NCI-H1417 treated with DMSO at 0.1 percent for 48 hours (cell line): Measurements from ENCODE around the gene ERN2.

Source experiments
- DNase-seq: peaks from one replicate; lab custom pipeline; 2025; lab: John Stamatoyannopoulos, UW

Gene ERN2

GRCh38 chr16:23687034-23687808 lies 25.8 kb downstream of the ERN2 start:
- no peak for DNase-seq

GRCh38 chr16:23683487-23683886 lies 29.5 kb downstream of the ERN2 start:
- DNase-seq = no peak

- no peak for DNase-seq
Observed at GRCh38 chr16:23682181-23682580, 30.8 kb downstream of the ERN2 start.

GRCh38 chr16:23679986-23680336 lies 33.1 kb downstream of the ERN2 start:
- no peak for DNase-seq

- DNase-seq = no peak
Observed at GRCh38 chr16:23679274-23679985, 33.6 kb downstream of the ERN2 start.

- peak; percentile 38 for DNase-seq
Observed at GRCh38 chr16:23678430-23679273, 34.4 kb downstream of the ERN2 start, which contains the start of gene PLK1. Gene PLK1, plus strand, starts transcription at chr16:23678889. Its CDS starts 44 bp downstream, at chr16:23678933.

- DNase-seq = no peak
Observed at GRCh38 chr16:23676924-23677480, 36.0 kb downstream of the ERN2 start.

GRCh38 chr16:23673971-23674614 lies 38.9 kb downstream of the ERN2 start:
- DNase-seq = no peak

GRCh38 chr16:23670137-23670776 lies 42.8 kb downstream of the ERN2 start:
- no peak for DNase-seq

GRCh38 chr16:23668873-23669272 lies 44.1 kb downstream of the ERN2 start:
- DNase-seq = no peak

GRCh38 chr16:23668225-23668624 lies 44.8 kb downstream of the ERN2 start:
- DNase-seq = no peak

- no peak for DNase-seq
Observed at GRCh38 chr16:23667355-23667659, 45.7 kb downstream of the ERN2 start.

GRCh38 chr16:23666571-23667354 lies 46.3 kb downstream of the ERN2 start:
- DNase-seq = no peak

GRCh38 chr16:23663918-23664317 lies 49.1 kb downstream of the ERN2 start:
- DNase-seq = no peak

- no peak for DNase-seq
Observed at GRCh38 chr16:23651943-23652468, 61.0 kb downstream of the ERN2 start.

GRCh38 chr16:23650674-23651416 lies 62.2 kb downstream of the ERN2 start:
- DNase-seq = no peak

- no peak for DNase-seq
Observed at GRCh38 chr16:23642246-23642774, 70.7 kb downstream of the ERN2 start.

- DNase-seq = peak; percentile 51
Observed at GRCh38 chr16:23640931-23641765, 71.9 kb downstream of the ERN2 start, which contains the start of the genes DCTN5 and PALB2. Gene DCTN5, plus strand, starts transcription at chr16:23641466. Its CDS starts 77 bp downstream, at chr16:23641543. Gene PALB2, minus strand, starts transcription at chr16:23641310. Its CDS starts 153 bp downstream, at chr16:23641157.
